GM21390 (cell line): Measurements from ENCODE around the gene RC3H2.
A peak's percentile ranks its signal among the peaks of the same experiment; 100 is the strongest.
"Not testable (repeated sequence)": the region's sequence is repeated elsewhere in the genome, so short reads cannot be mapped to it uniquely, and the experiment has no call there.

ENCODE experiments used
- ATAC-seq: cut with Tn5 transposase; IDR thresholded peaks from one replicate; pipeline ENCODE4 v1.9.1; 2021; ENCODE audit not compliant: unreplicated experiment

The RC3H2 gene

GRCh38 chr9:122922713-122923112 is 17.6 kb upstream of the RC3H2 start:
- ATAC-seq: no peak

GRCh38 chr9:122918310-122918709 is 13.2 kb upstream of the RC3H2 start:
- no peak for ATAC-seq

GRCh38 chr9:122912964-122913673 is 8.0 kb upstream of the RC3H2 start, which contains the start of gene ZBTB6:
ZBTB6 (minus strand) TSS chr9:122913323; CDS start chr9:122912072, 1,251 bp downstream.
- peak; percentile 99 for ATAC-seq

- ATAC-seq: no peak
These were observed 7.5 kb upstream of the RC3H2 start for GRCh38 chr9:122912671-122912963.

GRCh38 chr9:122906122-122906521 is 963 bp upstream of the RC3H2 start:
- not testable (repeated sequence) for ATAC-seq

GRCh38 chr9:122904466-122904822 is 715 bp downstream of the RC3H2 start:
- ATAC-seq: peak; percentile 18

GRCh38 chr9:122900791-122901190 is 4.4 kb downstream of the RC3H2 start:
- no peak for ATAC-seq

- no peak for ATAC-seq
These were observed 7.2 kb downstream of the RC3H2 start for GRCh38 chr9:122897969-122898368.

GRCh38 chr9:122888480-122888879 is 16.7 kb downstream of the RC3H2 start:
- no peak for ATAC-seq

GRCh38 chr9:122883125-122883524 is 22.0 kb downstream of the RC3H2 start:
- ATAC-seq: no peak

GRCh38 chr9:122879443-122879842 is 25.7 kb downstream of the RC3H2 start:
- no peak for ATAC-seq

- no peak for ATAC-seq
These were observed 29.6 kb downstream of the RC3H2 start for GRCh38 chr9:122875523-122875922.

GRCh38 chr9:122867276-122867675 is 37.9 kb downstream of the RC3H2 start:
- not testable (repeated sequence) for ATAC-seq

GRCh38 chr9:122866079-122866478 is 39.1 kb downstream of the RC3H2 start:
- no peak for ATAC-seq

GRCh38 chr9:122865300-122865699 is 39.9 kb downstream of the RC3H2 start:
- ATAC-seq: no peak

- no peak for ATAC-seq
These were observed 41.8 kb downstream of the RC3H2 start for GRCh38 chr9:122863407-122863806.

- ATAC-seq: no peak
These were observed 44.6 kb downstream of the RC3H2 start for GRCh38 chr9:122860319-122861142.

- no peak for ATAC-seq
These were observed 47.3 kb downstream of the RC3H2 start for GRCh38 chr9:122857815-122858214.

- not testable (repeated sequence) for ATAC-seq
These were observed 52.9 kb downstream of the RC3H2 start for GRCh38 chr9:122852085-122852786.

- ATAC-seq: no peak
These were observed 56.8 kb downstream of the RC3H2 start for GRCh38 chr9:122848256-122848943.

GRCh38 chr9:122846371-122846940 is 58.7 kb downstream of the RC3H2 start:
- no peak for ATAC-seq
